HG03469 (cell line): ENCODE measurements around the gene PTH2.
"Not testable (repeated sequence)": the region's sequence is repeated elsewhere in the genome, so short reads cannot be mapped to it uniquely, and the experiment has no call there.

Experiments
- ATAC-seq: cut with Tn5 transposase; IDR thresholded peaks from one replicate; pipeline ENCODE4 v1.9.1; 2021; ENCODE audit warnings: mild to moderate bottlenecking, moderate library complexity, moderate number of reproducible peaks; ENCODE audit not compliant: unreplicated experiment

PTH2 gene

DNA sequence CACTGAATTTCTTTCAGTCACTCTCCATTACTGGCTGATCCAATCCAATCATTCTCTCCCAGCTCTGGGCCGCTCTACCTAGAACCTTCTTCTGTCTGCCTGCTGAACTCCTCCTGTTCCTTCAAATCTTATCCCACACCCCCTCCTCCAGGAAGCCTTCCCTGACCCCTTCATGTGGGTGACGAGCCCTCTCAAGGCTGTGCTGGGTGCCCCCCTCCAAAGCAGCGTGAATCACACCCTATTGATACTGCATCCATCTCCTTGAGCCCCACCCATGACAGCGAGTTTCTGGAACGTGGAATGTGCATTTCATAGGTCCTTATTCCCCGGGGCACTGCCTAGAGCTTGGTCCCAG, 25.2 kb upstream of the PTH2 start:
- ATAC-seq = no peak

DNA sequence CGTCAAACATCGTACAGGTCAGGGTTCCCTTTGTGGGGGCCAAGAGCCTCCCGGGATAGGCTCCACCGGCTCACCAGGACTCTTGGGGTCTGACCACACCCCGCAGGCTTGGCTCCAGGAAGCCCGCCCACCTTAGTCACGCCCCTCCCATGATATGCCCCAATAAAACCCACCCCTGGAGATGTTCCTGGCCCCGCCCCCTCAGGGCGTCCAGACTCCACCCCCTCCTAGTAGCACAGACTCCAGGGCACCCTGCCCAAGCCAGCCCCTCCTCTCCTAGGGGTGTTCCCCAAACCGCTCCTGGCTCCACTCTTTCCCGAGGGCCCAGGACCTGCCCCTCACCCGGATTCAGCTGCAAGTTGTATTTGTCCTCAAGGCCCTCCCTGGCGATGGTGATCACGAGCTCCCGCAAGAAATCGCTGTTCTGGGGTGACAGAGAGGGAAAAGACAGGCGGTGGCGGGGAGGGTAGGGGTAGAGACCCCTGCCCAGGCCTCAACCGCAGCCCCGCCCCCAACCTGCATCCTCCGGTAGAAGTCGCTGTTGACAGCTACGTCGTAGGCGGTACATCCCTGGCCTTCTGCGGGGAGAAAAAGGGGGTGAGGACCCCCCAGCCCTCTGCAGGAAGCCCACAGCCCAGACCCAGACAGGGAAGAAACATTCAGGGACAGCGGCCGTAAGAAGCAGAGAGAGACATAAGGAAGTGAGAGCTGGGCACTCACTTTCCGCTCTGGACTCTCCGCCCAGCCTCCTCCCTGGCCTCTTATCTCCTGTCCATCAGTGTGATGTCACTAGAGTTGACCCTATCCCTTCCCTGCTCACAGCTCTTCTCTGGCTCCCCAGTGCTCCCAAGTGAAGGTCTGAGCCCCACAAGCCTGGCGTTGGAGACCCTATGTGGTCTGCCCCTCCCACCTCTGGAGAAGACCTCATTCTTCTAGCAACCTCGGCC, 24.5 kb upstream of the PTH2 start:
- ATAC-seq = no peak

DNA sequence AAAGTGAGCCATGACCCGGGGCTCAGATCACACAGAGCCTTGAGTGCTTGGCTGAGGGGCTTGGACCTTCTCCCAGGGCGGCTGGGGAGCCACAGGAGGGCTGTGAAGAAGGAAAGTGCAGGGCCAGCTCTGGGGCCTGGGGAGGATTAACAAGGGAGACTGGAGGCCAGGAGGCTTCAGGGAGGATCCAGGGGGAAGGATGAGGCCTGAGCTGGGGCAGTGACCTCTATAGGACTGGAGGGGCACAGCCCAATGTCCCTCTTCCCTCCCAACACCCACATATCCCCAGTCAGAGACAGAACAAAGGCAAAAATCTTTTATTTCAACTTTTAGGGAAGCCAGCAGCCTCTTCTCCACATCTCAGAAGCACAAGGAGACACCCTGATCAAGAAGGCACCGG, 22.8 kb upstream of the PTH2 start:
- no peak for ATAC-seq

DNA sequence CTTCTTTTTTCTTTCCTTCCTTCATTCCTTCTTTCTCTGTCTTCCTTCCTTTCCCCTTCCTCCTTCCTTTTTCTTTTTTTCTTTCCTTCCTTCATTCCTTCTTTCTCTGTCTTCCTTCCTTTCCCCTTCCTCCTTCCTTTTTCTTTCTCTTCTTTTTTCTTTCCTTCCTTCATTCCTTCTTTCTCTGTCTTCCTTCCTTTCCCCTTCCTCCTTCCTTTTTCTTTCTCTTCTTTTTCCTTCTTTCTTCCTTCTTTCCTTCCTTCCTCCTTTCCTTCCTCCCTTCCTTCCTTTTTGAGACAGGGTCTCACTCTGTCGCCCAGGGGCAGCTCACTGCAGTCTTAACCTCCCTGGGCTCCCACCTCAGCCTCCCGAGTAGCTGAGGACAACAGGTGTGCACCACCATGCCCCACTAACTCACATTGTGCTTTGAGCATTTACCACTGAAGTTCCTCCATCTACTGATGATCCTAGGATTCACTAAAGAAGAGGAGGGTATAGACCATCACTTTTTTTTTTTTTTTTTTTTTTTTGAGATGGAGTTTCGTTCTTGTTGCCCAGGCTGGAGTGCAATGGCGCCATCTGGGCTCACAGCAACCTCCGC, 21.0 kb upstream of the PTH2 start:
- ATAC-seq = not testable (repeated sequence)

DNA sequence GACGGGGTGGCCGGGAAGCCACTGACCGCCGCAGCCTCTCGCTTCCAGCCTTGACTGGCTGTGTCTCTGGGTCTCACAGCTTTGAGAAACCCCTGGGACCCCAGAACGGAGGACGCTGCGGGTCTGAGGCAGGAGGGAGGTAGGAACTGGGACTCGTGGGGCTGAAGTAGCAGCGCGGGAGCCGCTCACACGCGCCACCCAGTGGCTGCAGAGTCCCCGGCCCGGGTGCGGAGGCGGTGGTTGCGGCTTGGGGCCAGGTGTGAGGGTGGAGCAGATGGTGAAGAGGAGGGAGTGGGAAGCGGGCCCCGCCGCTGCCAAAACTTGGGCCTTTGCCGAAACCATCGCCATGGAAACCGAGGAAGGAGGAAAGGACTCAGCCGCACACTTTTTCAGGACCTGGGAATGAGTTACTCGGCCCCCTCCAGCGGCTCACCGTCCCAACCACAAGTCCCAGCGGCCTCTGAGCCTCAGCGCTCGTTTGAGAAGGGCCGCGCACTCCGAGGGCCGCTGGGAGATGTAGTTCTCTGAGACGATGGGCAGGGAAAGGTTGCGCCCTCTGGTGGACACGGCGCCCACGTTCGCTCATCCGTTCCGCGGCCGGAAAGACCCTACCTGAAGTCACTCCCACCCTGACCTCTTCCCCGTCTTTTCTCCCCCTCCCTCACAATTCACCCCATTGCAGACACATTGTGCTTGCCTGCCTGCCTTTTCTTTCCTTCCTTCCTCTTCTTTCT, 20.3 kb upstream of the PTH2 start:
- peak; percentile 46 for ATAC-seq

DNA sequence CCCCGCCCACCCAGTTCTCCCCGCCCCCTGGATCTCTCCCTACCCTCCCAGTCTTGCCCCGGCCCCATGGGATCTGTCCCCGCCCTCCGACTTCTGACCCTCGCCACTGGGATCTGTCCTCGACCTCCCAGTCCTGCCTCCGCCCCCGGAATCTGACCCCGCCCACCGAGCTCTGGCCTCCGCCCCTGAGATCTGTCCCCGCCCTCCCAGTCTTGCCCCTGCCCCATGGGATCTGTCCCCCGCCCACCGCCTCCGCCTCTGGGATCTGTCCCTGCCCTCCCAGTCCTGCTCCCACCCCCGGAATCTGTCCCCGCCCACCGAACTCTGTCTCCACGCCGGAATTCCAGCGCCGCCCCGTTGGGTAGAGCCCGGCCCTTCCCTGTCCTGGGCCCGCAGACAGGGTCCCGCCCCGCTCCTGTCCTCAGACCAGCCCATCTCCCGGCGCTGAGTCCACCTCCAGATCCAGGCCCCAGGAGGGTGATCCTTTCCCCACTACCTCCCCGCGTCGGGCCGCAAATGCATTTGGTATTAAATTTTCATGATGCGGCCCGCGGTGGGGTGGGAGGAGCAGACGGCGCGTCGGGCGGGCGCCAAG, 19.6 kb upstream of the PTH2 start:
- ATAC-seq = peak; percentile 4

DNA sequence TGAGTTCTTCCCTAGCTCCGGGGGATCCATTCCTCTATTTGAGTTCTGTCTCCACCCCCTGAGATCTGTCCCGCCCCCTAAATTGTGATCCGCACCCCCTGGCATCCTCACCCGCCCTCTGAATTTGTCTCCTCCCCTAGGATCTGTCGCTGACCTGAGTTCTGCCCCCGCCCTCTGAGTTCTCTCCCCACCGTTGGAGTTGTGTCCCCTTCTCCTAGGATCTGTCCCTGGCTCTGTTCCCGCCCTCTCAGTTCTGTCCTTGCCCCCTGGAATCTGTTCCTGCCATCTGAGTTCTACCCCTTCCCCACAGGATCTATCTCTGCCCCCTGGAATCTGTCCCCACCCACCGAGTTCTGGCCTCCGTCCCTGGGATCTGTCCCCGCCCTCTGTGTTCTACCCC, 19.1 kb upstream of the PTH2 start:
- ATAC-seq = no peak

DNA sequence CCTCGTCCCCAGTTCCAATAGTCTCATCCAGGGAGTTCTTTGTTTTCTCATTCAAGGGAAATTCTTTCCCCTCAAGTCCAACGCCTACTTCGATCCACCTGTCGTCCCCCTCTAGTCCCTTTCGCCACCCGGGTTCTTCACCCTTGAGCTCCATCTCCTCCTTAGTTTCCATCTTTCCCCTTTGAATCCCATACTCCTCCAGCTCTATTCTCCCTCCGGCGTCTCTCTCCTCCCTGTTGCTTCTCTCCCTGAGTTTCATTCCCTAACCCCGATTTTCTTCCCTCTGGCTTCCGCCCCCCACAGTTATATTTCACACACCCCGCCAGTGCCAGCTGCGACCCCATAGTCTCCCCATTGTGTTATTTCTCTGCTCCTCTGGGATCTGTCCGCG, 18.7 kb upstream of the PTH2 start:
- ATAC-seq = no peak

DNA sequence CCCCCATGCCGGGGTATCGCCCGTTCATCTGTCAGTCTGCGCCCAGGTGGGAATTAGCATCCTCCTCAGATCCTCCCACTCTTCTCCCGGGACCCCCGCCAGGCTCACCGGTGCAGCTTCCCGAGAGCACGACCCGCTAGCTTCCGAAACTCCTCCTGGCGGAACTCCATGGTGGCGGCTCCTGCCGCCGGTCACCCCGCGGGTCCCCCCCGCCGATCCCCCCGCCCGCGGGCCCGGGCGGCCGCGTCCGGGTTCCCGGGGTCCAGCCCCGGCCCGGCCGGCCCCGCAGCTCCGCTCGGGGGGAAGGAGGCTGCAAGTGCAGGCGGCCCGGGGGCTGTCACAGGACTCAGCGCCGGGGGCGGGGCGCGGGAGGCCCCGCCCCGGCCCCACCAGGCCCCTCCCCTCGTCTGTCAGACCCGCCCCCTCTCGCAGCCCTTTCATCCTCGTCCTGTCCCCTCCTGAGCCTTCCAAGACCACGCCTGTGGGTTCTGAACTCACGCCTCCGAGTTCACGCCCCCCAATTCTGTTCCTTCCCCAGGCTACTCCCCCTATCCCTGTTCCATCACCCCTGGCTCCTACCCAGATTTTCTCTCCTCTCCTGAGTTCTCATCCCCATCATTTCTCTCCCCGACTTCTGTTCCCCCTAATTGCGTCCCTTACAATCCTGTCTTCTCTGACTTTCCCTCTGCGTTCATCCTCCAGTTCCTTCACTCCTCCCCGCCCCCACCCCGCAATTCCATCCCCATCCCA, 18.1 kb upstream of the PTH2 start, which contains the start of gene SLC17A7:
TSS of gene SLC17A7 (minus strand) at position 318 of the 750 bp plus-strand sequence. CDS start at position 170, 148 bp downstream.
- ATAC-seq = no peak

DNA sequence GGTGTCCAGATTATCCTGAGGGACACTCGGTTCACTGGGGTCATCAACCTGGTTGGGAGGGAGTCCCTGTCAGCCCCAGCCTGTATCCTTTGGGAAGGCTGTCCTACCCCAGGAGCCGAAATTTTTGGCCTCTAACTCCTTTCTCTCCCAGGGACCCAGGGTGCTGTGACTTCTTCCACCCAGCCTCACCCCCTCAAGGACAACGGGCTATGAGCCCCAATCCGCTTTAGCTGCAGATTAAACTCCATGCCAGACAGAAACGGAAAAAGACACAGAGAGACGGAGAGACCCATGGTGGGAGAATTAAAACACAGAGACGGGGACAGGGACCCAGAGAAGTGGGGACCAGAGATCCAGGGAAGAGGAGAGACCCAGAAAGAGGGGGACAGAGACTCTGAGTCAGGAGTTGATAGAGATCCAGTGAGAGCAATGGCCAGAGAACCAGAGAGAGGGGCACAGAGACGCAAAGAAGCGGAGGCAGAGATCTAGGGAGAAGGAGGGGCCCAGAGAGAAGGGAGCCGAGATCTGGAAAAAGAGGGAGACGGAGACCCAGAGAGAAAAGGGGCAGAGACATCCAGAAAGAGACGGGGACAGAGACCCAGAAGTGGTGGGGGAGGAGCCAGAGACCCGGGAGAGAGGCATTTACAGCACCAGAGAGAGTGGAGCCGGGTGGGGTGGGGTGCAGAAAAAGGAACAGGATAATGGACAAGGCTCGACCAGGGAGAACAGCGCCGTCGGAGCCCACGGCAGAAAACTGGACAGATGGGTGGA, 17.4 kb upstream of the PTH2 start:
- no peak for ATAC-seq

DNA sequence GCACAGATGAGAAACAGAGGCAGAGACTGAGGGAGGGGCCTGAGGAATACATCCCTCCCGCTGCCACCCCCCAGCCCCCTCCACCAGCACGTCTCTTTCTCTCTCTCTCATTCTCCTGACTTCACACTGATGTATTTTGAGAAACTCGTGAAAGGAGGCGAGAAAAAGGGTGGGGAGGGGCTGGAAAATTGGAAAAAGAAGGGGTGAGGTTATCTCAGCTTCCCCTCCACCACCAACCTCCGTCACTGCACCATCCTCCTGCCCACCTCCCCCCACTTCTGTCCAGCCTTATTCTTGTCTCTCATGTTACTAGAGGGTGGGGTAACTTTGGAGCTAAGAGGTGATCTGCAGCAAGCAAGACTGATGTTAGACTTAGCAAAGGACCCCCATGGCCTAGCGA, 16.6 kb upstream of the PTH2 start:
- ATAC-seq = no peak

DNA sequence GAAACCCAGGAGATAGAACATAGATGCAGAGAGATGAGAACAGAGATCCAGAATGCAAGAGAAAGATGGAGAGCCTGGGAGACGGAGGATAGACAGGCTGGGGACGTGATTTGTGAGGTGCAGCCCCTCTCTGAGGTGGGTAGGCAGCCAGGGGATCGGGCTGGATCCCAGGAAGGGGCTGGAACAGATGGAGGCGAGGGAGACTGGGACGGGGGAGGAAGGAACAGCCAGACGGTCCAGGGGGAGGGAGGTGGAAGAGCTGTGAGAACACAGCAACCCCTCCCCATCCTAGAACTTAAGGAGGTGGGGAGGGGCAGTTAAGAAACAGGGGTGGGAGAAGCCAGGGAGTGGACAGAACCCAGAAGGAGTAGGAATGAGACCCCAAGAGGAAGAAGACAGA, 15.0 kb upstream of the PTH2 start:
- no peak for ATAC-seq

DNA sequence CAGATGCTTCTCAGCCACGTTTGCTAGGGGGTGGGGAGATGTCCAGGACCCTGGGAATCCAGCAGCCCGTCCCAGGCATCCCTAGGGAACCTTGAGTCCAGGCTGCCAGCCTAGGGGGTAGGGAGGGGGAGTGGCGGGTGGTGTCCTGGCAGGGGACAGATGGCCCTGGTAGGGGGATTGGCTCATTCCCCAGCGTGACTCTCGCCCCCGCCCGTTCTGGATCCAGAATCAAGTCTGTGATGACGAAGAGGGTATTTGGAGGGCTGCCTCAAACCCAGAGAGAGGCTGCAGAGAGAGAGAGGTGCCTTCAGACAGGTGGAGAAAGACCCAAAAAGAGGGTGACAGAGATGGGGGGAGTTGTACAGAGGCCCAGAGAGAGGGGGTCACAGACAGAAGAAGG, 14.0 kb upstream of the PTH2 start:
- ATAC-seq = no peak

DNA sequence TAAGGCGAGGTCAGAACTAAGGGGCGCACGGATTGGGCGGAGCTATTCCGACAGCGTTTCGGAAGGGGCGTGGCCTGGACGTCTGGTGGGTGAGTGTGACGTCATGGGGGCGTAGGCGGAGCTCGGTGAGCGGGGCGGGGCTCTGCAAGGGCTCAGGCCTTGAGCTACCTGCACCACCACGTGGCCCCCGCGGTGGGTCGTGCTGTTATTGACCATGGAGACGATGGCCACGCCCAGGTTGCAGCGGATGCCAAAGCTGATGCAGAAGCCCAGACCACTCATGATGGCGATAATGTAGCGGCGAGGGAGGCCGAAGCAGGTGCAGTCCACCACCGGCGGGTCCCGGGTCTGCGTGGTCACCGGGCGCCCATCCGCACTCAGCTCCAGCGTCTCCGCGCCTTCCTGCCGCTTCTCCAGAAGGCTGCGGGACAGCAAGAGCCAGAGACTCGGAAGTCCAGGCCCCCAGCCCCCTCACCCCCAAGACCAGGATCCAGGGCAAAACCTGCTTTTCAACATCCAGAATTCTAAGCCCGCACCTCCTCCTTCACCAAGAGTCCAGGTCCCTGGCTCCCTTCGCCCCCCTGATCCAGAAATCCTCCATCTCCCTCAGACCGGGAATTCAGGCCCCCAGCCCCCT, 13.3 kb upstream of the PTH2 start:
- no peak for ATAC-seq

DNA sequence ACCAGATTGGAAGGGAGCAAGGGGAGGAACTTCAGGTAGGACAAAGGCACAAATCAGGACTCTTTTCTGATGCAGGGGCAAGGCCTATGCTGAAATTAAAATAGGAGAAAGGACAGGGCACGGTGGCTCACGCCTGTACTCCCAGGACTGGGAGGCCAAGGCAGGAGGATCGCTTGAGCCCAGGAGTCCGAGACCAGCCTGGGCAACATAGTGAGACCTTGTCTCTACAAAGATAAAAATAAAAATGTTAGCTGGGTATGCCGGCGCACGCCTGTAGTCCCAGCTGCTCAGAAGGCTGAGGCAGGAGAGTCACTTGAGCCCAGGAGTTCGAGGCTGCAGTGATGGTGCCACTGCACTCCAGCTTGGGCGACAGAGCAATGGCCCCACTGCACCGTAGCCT, 12.4 kb upstream of the PTH2 start:
- no peak for ATAC-seq

DNA sequence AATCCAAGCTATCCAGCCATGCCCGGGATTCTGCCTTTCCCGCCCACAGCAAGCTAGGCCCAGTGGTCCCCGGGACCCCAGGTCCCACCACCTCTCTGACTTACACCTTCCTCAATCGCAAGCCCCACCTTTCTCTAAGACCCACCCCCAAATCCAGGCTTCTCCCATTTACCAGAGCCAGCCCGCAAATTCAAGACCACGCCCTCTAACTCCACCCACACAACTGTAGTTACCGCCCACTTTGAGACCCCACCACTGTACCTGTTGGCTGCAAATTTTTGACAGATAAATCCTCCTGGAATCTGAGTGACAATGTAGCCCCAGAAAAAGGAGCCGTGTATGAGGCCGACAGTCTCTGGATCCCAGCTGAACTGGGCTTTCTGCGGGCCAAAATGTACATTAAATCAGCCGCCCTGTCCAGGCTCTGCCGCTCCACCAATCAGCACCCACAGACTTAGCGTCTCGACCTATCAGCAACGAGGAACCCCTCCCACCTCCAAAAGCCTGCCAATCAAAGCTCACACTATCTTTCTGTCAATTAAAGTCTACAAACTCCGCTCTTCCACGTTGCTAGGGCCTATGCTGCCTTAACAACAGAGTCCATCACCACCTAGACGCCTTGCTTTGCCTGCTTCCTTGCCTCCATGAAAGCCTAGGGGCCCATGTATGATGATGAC, 11.8 kb upstream of the PTH2 start:
- no peak for ATAC-seq

DNA sequence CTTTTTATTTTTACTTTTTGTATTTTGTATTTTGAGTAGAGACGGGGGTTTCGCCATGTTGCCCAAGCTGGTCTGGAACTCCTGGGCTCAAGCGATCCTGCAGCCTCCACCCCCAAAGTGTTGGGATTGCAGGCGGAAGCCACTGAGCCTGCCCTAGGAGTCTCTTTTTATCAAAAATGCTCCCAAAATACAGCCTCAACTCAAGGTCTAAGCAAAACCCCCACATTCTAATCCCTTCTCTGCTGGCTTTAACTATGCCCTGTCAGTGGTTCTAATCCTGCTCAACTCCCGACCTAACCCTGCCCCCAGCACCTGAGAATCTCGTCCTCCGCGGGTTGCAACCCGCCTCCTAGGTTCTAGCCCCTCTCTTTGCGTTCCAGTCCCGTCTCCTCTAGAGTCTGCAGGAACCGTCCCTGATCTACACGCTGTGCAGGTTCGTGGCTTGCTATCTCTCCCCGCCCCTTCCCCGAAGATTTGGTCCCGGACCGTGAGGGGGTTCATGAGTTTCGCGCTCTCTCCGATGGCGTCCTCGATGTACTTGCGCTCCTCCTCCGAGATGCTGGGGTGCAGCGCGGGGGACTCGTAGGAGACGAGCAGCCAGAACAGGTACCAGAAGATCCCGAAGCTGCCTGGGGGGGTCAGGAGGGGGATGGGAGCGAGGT, 10.1 kb upstream of the PTH2 start:
- no peak for ATAC-seq
